HEK293 (cell line): ENCODE measurements around the gene MAPKAP1.

Source experiments
- CTCF ChIA-PET: fragments of 350-600 bp; formaldehyde crosslinking; extraction: SDS; loops from one replicate; lab custom pipeline; 2021; ENCODE audit warnings: antibody characterized with exemption; lab: Yijun Ruan, JAX
- POLR2A ChIA-PET: fragments of 300-600 bp; formaldehyde crosslinking; extraction: SDS; loops from one replicate; lab custom pipeline; 2020; ENCODE audit warnings: antibody characterized with exemption, inconsistent platforms; lab: Yijun Ruan, JAX
- H3K27ac ChIP-seq: fragments of 200-500 bp; sonication (Bioruptor generic); 2 replicates; pipeline ENCODE4 v1.5.1; 2014; ENCODE audit warnings: low read depth, low read length, control low read depth, inconsistent platforms; ENCODE audit errors: extremely low read depth
- H3K36me3 ChIP-seq, 2 experiments: fragments of 200-500 bp in 1 of 2; sonication (Bioruptor generic) in 1 of 2; 1 replicate in 1 of 2; 2 replicates in 1 of 2; pipeline ENCODE4 v1.5.1; 2014 to 2017; ENCODE audit warnings: inconsistent platforms in 2 of 2, low read length in 2 of 2; ENCODE audit not compliant: control insufficient read depth in 2 of 2, insufficient read depth in 1 of 2
- H3K4me1 ChIP-seq: fragments of 200-500 bp; sonication (Bioruptor generic); 2 replicates; pipeline ENCODE4 v1.5.1; 2014; ENCODE audit warnings: mild to moderate bottlenecking, low read length, inconsistent platforms; ENCODE audit not compliant: control insufficient read depth, insufficient read depth
- H3K4me3 ChIP-seq: 2 replicates; pipeline ENCODE4 v1.5.1; 2011; ENCODE audit warnings: low read depth, mild to moderate bottlenecking, control low read depth, low read length, moderate library complexity
- H3K9me3 ChIP-seq: fragments of 200-500 bp; sonication (Bioruptor generic); 2 replicates; pipeline ENCODE4 v1.5.1; 2014; ENCODE audit warnings: low read depth, low read length, inconsistent platforms; ENCODE audit not compliant: control insufficient read depth, insufficient read depth
- KLF1 ChIP-seq: fragments of 450-650 bp; formaldehyde crosslinking; IDR thresholded peaks from 2 replicates; pipeline ENCODE4 v1.5.1; 2016; ENCODE audit warnings: missing biosample characterization, missing genetic modification characterization
- KLF16 ChIP-seq: fragments of 450-650 bp; formaldehyde crosslinking; IDR thresholded peaks from 2 replicates; pipeline ENCODE4 v1.5.1; 2017; ENCODE audit warnings: missing biosample characterization, missing genetic modification characterization
- KLF7 ChIP-seq: fragments of 450-650 bp; formaldehyde crosslinking; IDR thresholded peaks from 2 replicates; pipeline ENCODE4 v1.5.1; 2016; ENCODE audit warnings: missing biosample characterization, missing genetic modification characterization, borderline replicate concordance
- MEIS1 ChIP-seq: sonication (generic); formaldehyde crosslinking; IDR thresholded peaks from 2 replicates; pipeline ENCODE4 v1.8.1; 2022; ENCODE audit warnings: missing genetic modification reagents, mild to moderate bottlenecking, borderline replicate concordance
- MYNN ChIP-seq: fragments of 450-650 bp; formaldehyde crosslinking; IDR thresholded peaks from 2 replicates; pipeline ENCODE4 v1.5.1; 2016; ENCODE audit warnings: missing biosample characterization, missing genetic modification characterization, borderline replicate concordance
- REST ChIP-seq: fragments of 450-650 bp; formaldehyde crosslinking; IDR thresholded peaks from 2 replicates; pipeline ENCODE4 v1.5.1; 2016; ENCODE audit warnings: missing biosample characterization, missing genetic modification characterization
- SP3 ChIP-seq: fragments of 450-650 bp; formaldehyde crosslinking; IDR thresholded peaks from 2 replicates; pipeline ENCODE4 v1.5.1; 2016; ENCODE audit warnings: missing biosample characterization, missing genetic modification characterization
- TSHZ1 ChIP-seq: fragments of 450-650 bp; formaldehyde crosslinking; IDR thresholded peaks from 2 replicates; pipeline ENCODE4 v1.5.1; 2016; ENCODE audit warnings: missing biosample characterization, missing genetic modification characterization, borderline replicate concordance
- ZBTB7A ChIP-seq: fragments of 450-650 bp; formaldehyde crosslinking; IDR thresholded peaks from 2 replicates; pipeline ENCODE4 v1.5.1; 2016; ENCODE audit warnings: low read depth, missing biosample characterization, missing genetic modification characterization
- ZNF169 ChIP-seq: fragments of 450-650 bp; formaldehyde crosslinking; IDR thresholded peaks from 2 replicates; pipeline ENCODE4 v1.5.1; 2016; ENCODE audit warnings: missing biosample characterization, missing genetic modification characterization
- ZNF2 ChIP-seq: fragments of 450-650 bp; formaldehyde crosslinking; IDR thresholded peaks from 2 replicates; pipeline ENCODE4 v1.5.1; 2016; ENCODE audit warnings: missing biosample characterization, missing genetic modification characterization
- ZNF24 ChIP-seq: fragments of 450-650 bp; formaldehyde crosslinking; IDR thresholded peaks from 2 replicates; pipeline ENCODE4 v1.5.1; 2016; ENCODE audit warnings: missing biosample characterization, missing genetic modification characterization
- ZNF302 ChIP-seq: fragments of 450-650 bp; formaldehyde crosslinking; IDR thresholded peaks from 2 replicates; pipeline ENCODE4 v1.5.1; 2016; ENCODE audit warnings: missing biosample characterization, missing genetic modification characterization, low read depth
- ZNF391 ChIP-seq: fragments of 450-650 bp; formaldehyde crosslinking; IDR thresholded peaks from 2 replicates; pipeline ENCODE4 v1.5.1; 2016; ENCODE audit warnings: low read depth, missing biosample characterization, missing genetic modification characterization, borderline replicate concordance
- ZNF404 ChIP-seq: fragments of 450-650 bp; formaldehyde crosslinking; IDR thresholded peaks from 2 replicates; pipeline ENCODE4 v1.5.1; 2017; ENCODE audit warnings: missing biosample characterization, missing genetic modification characterization
- ZNF416 ChIP-seq: fragments of 450-650 bp; formaldehyde crosslinking; IDR thresholded peaks from 2 replicates; pipeline ENCODE4 v1.5.1; 2016; ENCODE audit warnings: missing biosample characterization, missing genetic modification characterization
- ZNF596 ChIP-seq: fragments of 450-650 bp; IDR thresholded peaks from 2 replicates; pipeline ENCODE4 v1.5.0; 2018; ENCODE audit warnings: missing biosample characterization, mild to moderate bottlenecking, missing genetic modification characterization, moderate library complexity
- ZNF624 ChIP-seq: fragments of 450-650 bp; formaldehyde crosslinking; IDR thresholded peaks from 2 replicates; pipeline ENCODE4 v1.5.1; 2017; ENCODE audit warnings: missing biosample characterization, missing genetic modification characterization
- ZNF626 ChIP-seq: fragments of 450-650 bp; sonication (Bioruptor Pico); formaldehyde crosslinking; IDR thresholded peaks from 2 replicates; pipeline ENCODE4 v1.5.1; 2018; ENCODE audit warnings: missing biosample characterization, missing genetic modification characterization, inconsistent platforms
- ZNF629 ChIP-seq: fragments of 450-650 bp; formaldehyde crosslinking; IDR thresholded peaks from 2 replicates; pipeline ENCODE4 v1.5.1; 2017; ENCODE audit warnings: missing biosample characterization, missing genetic modification characterization
- ZNF660 ChIP-seq: fragments of 450-650 bp; IDR thresholded peaks from 2 replicates; pipeline ENCODE4 v1.5.1; 2018; ENCODE audit warnings: missing biosample characterization, mild to moderate bottlenecking, missing genetic modification characterization
- ZNF747 ChIP-seq: fragments of 450-650 bp; formaldehyde crosslinking; IDR thresholded peaks from 2 replicates; pipeline ENCODE4 v1.5.1; 2016; ENCODE audit warnings: missing biosample characterization, missing genetic modification characterization
- ZNF76 ChIP-seq: fragments of 450-650 bp; formaldehyde crosslinking; IDR thresholded peaks from 2 replicates; pipeline ENCODE4; 2016; ENCODE audit warnings: low read depth, missing biosample characterization, missing genetic modification characterization, borderline replicate concordance
- ZNF776 ChIP-seq: fragments of 450-650 bp; formaldehyde crosslinking; IDR thresholded peaks from 2 replicates; pipeline ENCODE4 v1.5.0; 2017; ENCODE audit warnings: missing biosample characterization, missing genetic modification characterization, borderline replicate concordance
- TF ChIP-seq, protein P1 (sequence below): fragments of 450-650 bp; formaldehyde crosslinking; conservative IDR thresholded peaks from 2 replicates; pipeline ENCODE4 v1.5.1; 2016; ENCODE audit warnings: low read depth, missing biosample characterization, missing genetic modification characterization

The MAPKAP1 gene

GRCh38 chr9:125447202-125447802 is 259.7 kb downstream of the MAPKAP1 start:
- H3K4me3 ChIP-seq, result no peak overlapping the region
- TF ChIP-seq ZNF76 (no peak), TSHZ1 (tag by site-specific recombination) (no peak), SP3 (tag by site-specific recombination) (no peak), ZBTB7A (tag by site-specific recombination) (no peak), ZNF24 (tag by site-specific recombination) (no peak), ZNF747 (no peak), ZNF169 (no peak), ZNF391 (tag by site-specific recombination) (no peak), ZNF596 (tag by site-specific recombination) (no peak), ZNF776 (tag by site-specific recombination) (no peak), ZNF302 (no peak), KLF16 (tag by site-specific recombination) (no peak), MEIS1 (no peak), ZNF626 (tag by site-specific recombination) (no peak)
- TF ChIP-seq, all 188 proteins: peak for 0
- CTCF ChIA-PET, result interaction anchor here (0.6 kb wide), 1 partner anchor 699 kb away, joined by 3 read pairs; no protein-coding TSS in a partner anchor
- Histone ChIP-seq H3K4me1 (no peaks in the 10 kb centered on the region), H3K27ac (no peak overlapping the region), H3K36me3 (peaks cover 0 to 7% of the 10 kb centered on the region in 2 experiments; a peak in 1 of 3 replicates), H3K9me3 (no peaks in the 10 kb centered on the region)
- POLR2A ChIA-PET, result no interaction called here

DNA sequence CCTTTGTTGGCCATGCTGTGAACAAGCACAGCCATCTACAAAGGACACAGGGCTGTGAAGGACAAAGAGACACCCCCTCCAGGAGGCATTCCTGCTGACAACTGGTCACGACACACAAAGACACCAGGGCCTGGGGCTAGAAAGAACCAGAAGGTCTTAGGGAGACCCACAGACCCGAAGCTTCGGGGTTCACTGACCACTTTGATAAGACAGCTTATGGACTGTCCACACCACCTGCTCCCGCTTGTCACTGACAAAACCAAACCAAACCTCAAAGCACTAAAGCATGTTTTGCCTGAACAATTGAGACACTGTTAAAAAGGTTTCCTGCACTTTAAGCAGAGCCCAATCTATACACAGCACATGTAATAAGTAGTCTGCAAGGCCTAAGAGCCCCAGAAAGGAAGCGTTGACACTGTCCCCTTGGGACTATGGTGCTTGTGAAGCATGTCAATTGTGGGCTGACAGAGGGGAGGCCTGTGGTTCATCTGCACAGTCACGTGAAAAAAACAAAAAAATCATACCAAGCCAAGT is 260.4 kb downstream of the MAPKAP1 start:
- Histone ChIP-seq H3K4me3 (no peak overlapping the region), H3K36me3 (peaks cover 0 to 7% of the 10 kb centered on the region in 2 experiments; a peak in 1 of 3 replicates), H3K27ac (no peak overlapping the region), H3K4me1 (no peaks in the 10 kb centered on the region), H3K9me3 (no peaks in the 10 kb centered on the region)
- ChIA-PET POLR2A (no interaction called here), CTCF (no interaction called here)
- no peak for TF ChIP-seq KLF1 (tag by site-specific recombination)
- TF ChIP-seq KLF7 (tag by site-specific recombination), result no peak
- TF ChIP-seq ZNF2 (tag by site-specific recombination), result no peak
- TF ChIP-seq ZNF624 (tag by site-specific recombination), result no peak
- no peak for TF ChIP-seq MYNN
- no peak for TF ChIP-seq ZNF404 (tag by site-specific recombination)
- TF ChIP-seq, protein P1, sequence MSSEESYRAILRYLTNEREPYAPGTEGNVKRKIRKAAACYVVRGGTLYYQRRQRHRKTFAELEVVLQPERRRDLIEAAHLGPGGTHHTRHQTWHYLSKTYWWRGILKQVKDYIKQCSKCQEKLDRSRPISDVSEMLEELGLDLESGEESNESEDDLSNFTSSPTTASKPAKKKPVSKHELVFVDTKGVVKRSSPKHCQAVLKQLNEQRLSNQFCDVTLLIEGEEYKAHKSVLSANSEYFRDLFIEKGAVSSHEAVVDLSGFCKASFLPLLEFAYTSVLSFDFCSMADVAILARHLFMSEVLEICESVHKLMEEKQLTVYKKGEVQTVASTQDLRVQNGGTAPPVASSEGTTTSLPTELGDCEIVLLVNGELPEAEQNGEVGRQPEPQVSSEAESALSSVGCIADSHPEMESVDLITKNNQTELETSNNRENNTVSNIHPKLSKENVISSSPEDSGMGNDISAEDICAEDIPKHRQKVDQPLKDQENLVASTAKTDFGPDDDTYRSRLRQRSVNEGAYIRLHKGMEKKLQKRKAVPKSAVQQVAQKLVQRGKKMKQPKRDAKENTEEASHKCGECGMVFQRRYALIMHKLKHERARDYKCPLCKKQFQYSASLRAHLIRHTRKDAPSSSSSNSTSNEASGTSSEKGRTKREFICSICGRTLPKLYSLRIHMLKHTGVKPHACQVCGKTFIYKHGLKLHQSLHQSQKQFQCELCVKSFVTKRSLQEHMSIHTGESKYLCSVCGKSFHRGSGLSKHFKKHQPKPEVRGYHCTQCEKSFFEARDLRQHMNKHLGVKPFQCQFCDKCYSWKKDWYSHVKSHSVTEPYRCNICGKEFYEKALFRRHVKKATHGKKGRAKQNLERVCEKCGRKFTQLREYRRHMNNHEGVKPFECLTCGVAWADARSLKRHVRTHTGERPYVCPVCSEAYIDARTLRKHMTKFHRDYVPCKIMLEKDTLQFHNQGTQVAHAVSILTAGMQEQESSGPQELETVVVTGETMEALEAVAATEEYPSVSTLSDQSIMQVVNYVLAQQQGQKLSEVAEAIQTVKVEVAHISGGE, result no peak
- TF ChIP-seq REST (tag by site-specific recombination), result no peak
- no peak for TF ChIP-seq ZNF629 (tag by site-specific recombination)
- TF ChIP-seq ZNF416 (tag by site-specific recombination), result no peak
- no peak for TF ChIP-seq ZNF660
- no peak for TF ChIP-seq ZNF169
